GM18498 (cell line): ENCODE data around the gene ABCG1.
"Not testable (repeated sequence)": the region's sequence is repeated elsewhere in the genome, so short reads cannot be mapped to it uniquely, and the experiment has no call there.

Experiments
- ATAC-seq: cut with Tn5 transposase; IDR thresholded peaks from one replicate; pipeline ENCODE4 v1.9.1; 2021; ENCODE audit warnings: mild to moderate bottlenecking, moderate library complexity; ENCODE audit not compliant: unreplicated experiment

ABCG1 gene

GRCh38 chr21:42288962-42289361, 70.0 kb downstream of the ABCG1 start:
- no peak for ATAC-seq

- ATAC-seq = no peak
Measured at GRCh38 chr21:42289926-42290325, 71.0 kb downstream of the ABCG1 start.

GRCh38 chr21:42290505-42290904, 71.6 kb downstream of the ABCG1 start:
- ATAC-seq = no peak

- ATAC-seq = no peak
Measured at GRCh38 chr21:42291003-42291750, 72.2 kb downstream of the ABCG1 start.

- ATAC-seq = no peak
Measured at GRCh38 chr21:42291751-42292562, 73.0 kb downstream of the ABCG1 start.

GRCh38 chr21:42292563-42293142, 73.7 kb downstream of the ABCG1 start:
- not testable (repeated sequence) for ATAC-seq

- no peak for ATAC-seq
Measured at GRCh38 chr21:42293649-42294272, 74.8 kb downstream of the ABCG1 start.

- ATAC-seq = no peak
Measured at GRCh38 chr21:42294273-42294880, 75.4 kb downstream of the ABCG1 start.

- no peak for ATAC-seq
Measured at GRCh38 chr21:42295845-42296244, 76.9 kb downstream of the ABCG1 start.

- ATAC-seq = no peak
Measured at GRCh38 chr21:42296501-42296900, 77.6 kb downstream of the ABCG1 start.

GRCh38 chr21:42297377-42297776, 78.4 kb downstream of the ABCG1 start:
- no peak for ATAC-seq

- no peak for ATAC-seq
Measured at GRCh38 chr21:42298237-42298636, 79.3 kb downstream of the ABCG1 start.

GRCh38 chr21:42298657-42299056, 79.7 kb downstream of the ABCG1 start:
- ATAC-seq = no peak

- no peak for ATAC-seq
Measured at GRCh38 chr21:42299324-42300044, 80.5 kb downstream of the ABCG1 start.

- ATAC-seq = no peak
Measured at GRCh38 chr21:42300045-42300583, 81.2 kb downstream of the ABCG1 start.

- no peak for ATAC-seq
Measured at GRCh38 chr21:42300956-42301355, 82.0 kb downstream of the ABCG1 start.

- ATAC-seq = no peak
Measured at GRCh38 chr21:42301371-42302075, 82.6 kb downstream of the ABCG1 start.

GRCh38 chr21:42302076-42302650, 83.2 kb downstream of the ABCG1 start:
- no peak for ATAC-seq

- no peak for ATAC-seq
Measured at GRCh38 chr21:42302794-42303193, 83.9 kb downstream of the ABCG1 start.
